ENCODE measurements around the gene TIAM2.

- TF ChIP-seq CTCF (IDR thresholded peaks at IDR 0.05): no peak
- no peak for TF ChIP-seq POLR2A (IDR thresholded peaks at IDR 0.05)
Observed at GRCh38 chr6:154994836-154995253, 270 bp upstream of the TIAM2 start.

Measured in adrenal gland (tissue), 5 donors.